HG02759 (cell line): ENCODE results near the gene HGS.

ENCODE experiments used
- ATAC-seq: cut with Tn5 transposase; IDR thresholded peaks from one replicate; pipeline ENCODE4 v1.9.1; 2021; ENCODE audit warnings: mild to moderate bottlenecking, moderate library complexity; ENCODE audit not compliant: unreplicated experiment

Gene HGS

GRCh38 chr17:81740395-81740961, 56.7 kb downstream of the HGS start:
- ATAC-seq: no peak

- ATAC-seq: no peak
Observed at GRCh38 chr17:81741049-81741593, 57.3 kb downstream of the HGS start.

DNA sequence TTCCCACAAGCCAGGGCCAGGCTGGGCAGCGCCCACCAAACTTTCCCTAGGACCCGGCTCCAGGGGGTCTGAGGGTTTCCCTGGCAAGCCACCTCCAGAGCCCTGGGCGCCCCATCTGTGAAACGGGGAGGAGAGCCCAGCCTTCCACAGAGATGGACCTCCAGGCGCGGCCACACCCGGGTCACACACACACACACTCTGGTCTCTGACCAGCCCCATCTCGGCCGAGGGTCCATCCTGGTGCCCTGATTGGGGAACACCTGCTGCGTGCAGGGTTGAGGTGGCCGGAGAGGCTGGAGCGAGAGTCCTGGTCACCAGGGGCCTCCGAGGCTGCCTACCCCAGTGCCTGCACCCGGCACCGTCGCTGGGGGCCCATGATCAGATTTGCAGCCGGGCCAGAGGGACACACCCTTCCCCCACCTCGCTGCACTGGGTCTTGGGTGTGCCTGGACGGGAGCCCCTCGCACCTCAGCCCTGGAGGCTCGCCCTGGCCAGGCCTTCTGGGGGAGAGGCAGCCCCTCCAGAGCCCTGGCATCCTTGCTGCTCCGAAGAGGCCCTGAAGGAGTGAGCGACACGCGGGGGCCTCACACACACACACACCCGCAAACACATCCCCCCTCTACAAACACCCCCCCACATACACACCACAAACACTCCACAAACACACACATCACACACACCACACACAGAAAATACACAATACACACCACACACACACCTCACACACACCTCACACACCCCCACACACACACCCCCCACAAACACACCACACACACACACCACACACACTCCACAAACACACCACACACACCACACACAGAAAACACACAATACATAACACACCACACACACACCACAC, 58.0 kb downstream of the HGS start:
- ATAC-seq: no peak
